Colonic mucosa (tissue), 4 donors: ENCODE results near the gene MACROD2. TPM values are rescaled to one million over a fixed set of nuclear protein-coding genes. Genes with fewer than 3 reads are reported as not detected.
A peak's percentile ranks its signal among the peaks of the same experiment; 100 is the strongest.

Experiments used
- DNase-seq: peaks from one replicate; pipeline ENCODE4 v3.0.0-alpha.2; 2020
- H3K27ac ChIP-seq: fragments of 200-600 bp; one replicate; pipeline ENCODE4 v1.8.0; 2021
- H3K27me3 ChIP-seq: fragments of 200-600 bp; one replicate; pipeline ENCODE4 v1.8.0; 2021
- H3K36me3 ChIP-seq: fragments of 200-600 bp; one replicate; pipeline ENCODE4 v1.8.0; 2021
- H3K4me1 ChIP-seq: fragments of 200-600 bp; one replicate; pipeline ENCODE4 v1.8.0; 2021; ENCODE audit warnings: mild to moderate bottlenecking
- H3K4me3 ChIP-seq: fragments of 200-600 bp; one replicate; pipeline ENCODE4 v1.8.0; 2021
- H3K9ac ChIP-seq, 2 donors: one replicate each; pipeline ENCODE4 v1.7.0; 2013; ENCODE audit warnings: control low read depth in 2 of 2, low read depth in 2 of 2, low read length in 2 of 2
- H3K9me3 ChIP-seq: fragments of 200-600 bp; one replicate; pipeline ENCODE4 v1.8.0; 2021
- CTCF ChIP-seq: fragments of 200-600 bp; IDR thresholded peaks from one replicate; pipeline ENCODE4 v1.8.0; 2022; ENCODE audit warnings: antibody characterized with exemption, mild to moderate bottlenecking
- intact Hi-C: fragments of 100-400 bp; cut with DNase I; formaldehyde crosslinking; loops from one replicate; pipeline ENCODE4 v1.14.1; 2022
- total RNA-seq, 2 donors: library from RNA; stranded (reverse); fragmentation: NEBNext Ultra II Directional in 1 of 2; extraction: Animal tissue kit (Norgen Biotek cat#: 25700) in 1 of 2; gene quantifications; one replicate each; pipeline ENCODE4 v1.2.1, GENCODE V29; 2021
- donor health status: healthy.
- donor health status: DM: no; HTN: no; CAD: no.
- donor health status: DM: no; HTN: no; CAD: no.

Gene MACROD2
- total RNA-seq, 2 donors from 2014 or later, result 3.2 to 3.3 TPM

GRCh38 chr20:14984768-14985622 lies 989.7 kb downstream of the MACROD2 start:
- H3K9ac ChIP-seq, result no peak overlapping the region
- DNase-seq, result peak; percentile 39
- H3K4me3 ChIP-seq, result no peak overlapping the region
- H3K36me3 ChIP-seq, result no peaks in the 10 kb centered on the region
- H3K27me3 ChIP-seq, result no peaks in the 10 kb centered on the region
- H3K27ac ChIP-seq, result peak overlapping the region; percentile 46
- TF ChIP-seq CTCF, result no peak
- intact Hi-C loops, result no loop called here
- H3K4me1 ChIP-seq, result no peaks in the 10 kb centered on the region
- no peaks in the 10 kb centered on the region for H3K9me3 ChIP-seq

- no peak overlapping the region for H3K9ac ChIP-seq
- no peak for TF ChIP-seq CTCF
- no peaks in the 10 kb centered on the region for H3K9me3 ChIP-seq
- no peaks in the 10 kb centered on the region for H3K27me3 ChIP-seq
- intact Hi-C loops, result no loop called here
- H3K4me3 ChIP-seq, result no peak overlapping the region
- no peaks in the 10 kb centered on the region for H3K4me1 ChIP-seq
- peak overlapping the region; percentile 46 for H3K27ac ChIP-seq
- no peaks in the 10 kb centered on the region for H3K36me3 ChIP-seq
- peak; percentile 90 for DNase-seq
These were observed 990.8 kb downstream of the MACROD2 start for GRCh38 chr20:14986026-14986655.

- Histone ChIP-seq H3K9ac (no peak overlapping the region), H3K4me1 (no peaks in the 10 kb centered on the region), H3K9me3 (no peaks in the 10 kb centered on the region), H3K36me3 (no peaks in the 10 kb centered on the region), H3K4me3 (no peak overlapping the region), H3K27me3 (no peaks in the 10 kb centered on the region), H3K27ac (peak overlapping the region; percentile 46)
- TF ChIP-seq CTCF, result no peak
- DNase-seq, result no peak
- intact Hi-C loops, result no loop called here
These were observed 991.3 kb downstream of the MACROD2 start for GRCh38 chr20:14986656-14987055.

- Histone ChIP-seq H3K27ac (no peak overlapping the region), H3K9me3 (no peaks in the 10 kb centered on the region), H3K4me1 (no peaks in the 10 kb centered on the region), H3K36me3 (no peaks in the 10 kb centered on the region), H3K4me3 (no peak overlapping the region), H3K27me3 (no peaks in the 10 kb centered on the region), H3K9ac (no peak overlapping the region)
- TF ChIP-seq CTCF, result no peak
- intact Hi-C loops, result no loop called here
- DNase-seq, result no peak
These were observed 994.4 kb downstream of the MACROD2 start for GRCh38 chr20:14989535-14990290.

GRCh38 chr20:14991023-14991422 lies 995.7 kb downstream of the MACROD2 start:
- Histone ChIP-seq H3K9ac (no peak overlapping the region), H3K4me3 (no peak overlapping the region), H3K27ac (no peak overlapping the region), H3K9me3 (no peaks in the 10 kb centered on the region), H3K36me3 (no peaks in the 10 kb centered on the region), H3K4me1 (no peaks in the 10 kb centered on the region), H3K27me3 (no peaks in the 10 kb centered on the region)
- TF ChIP-seq CTCF, result no peak
- intact Hi-C loops, result no loop called here
- no peak for DNase-seq
